Ecto neural progenitor cell (in vitro differentiated cells): ENCODE measurements around the gene SPRR1A.

Experiments
- DNase-seq: peaks from one replicate; pipeline ENCODE4 v3.0.0-alpha.2; 2018; ENCODE audit warnings: low spot score

Gene SPRR1A

GRCh38 chr1:152983743-152984142, at the start of gene SPRR1A:
Gene SPRR1A (plus strand): TSS chr1:152984081. CDS start chr1:152985231, 1,150 bp downstream.
- no peak for DNase-seq

GRCh38 chr1:152940614-152941013, 43.3 kb upstream of the SPRR1A start:
- no peak for DNase-seq

- DNase-seq: no peak
Observed at GRCh38 chr1:152941037-152941711, 42.7 kb upstream of the SPRR1A start.

- DNase-seq: no peak
Observed at GRCh38 chr1:152942161-152942560, 41.7 kb upstream of the SPRR1A start.

GRCh38 chr1:152946248-152946647, 37.6 kb upstream of the SPRR1A start:
- DNase-seq: no peak

GRCh38 chr1:152946651-152947256, 37.1 kb upstream of the SPRR1A start, which contains the start of gene SPRR5:
Gene SPRR5 (plus strand): TSS chr1:152947206. CDS start chr1:152948555, 1,349 bp downstream.
- DNase-seq: no peak

GRCh38 chr1:152951711-152952110, 32.2 kb upstream of the SPRR1A start:
- no peak for DNase-seq

GRCh38 chr1:152953761-152954160, 30.1 kb upstream of the SPRR1A start:
- DNase-seq: no peak

GRCh38 chr1:152954436-152954835, 29.4 kb upstream of the SPRR1A start:
- no peak for DNase-seq

- DNase-seq: no peak
Observed at GRCh38 chr1:152957561-152957960, 26.3 kb upstream of the SPRR1A start.

- DNase-seq: no peak
Observed at GRCh38 chr1:152959273-152959672, 24.6 kb upstream of the SPRR1A start.

- no peak for DNase-seq
Observed at GRCh38 chr1:152959801-152960451, 24.0 kb upstream of the SPRR1A start.

GRCh38 chr1:152960452-152961044, 23.3 kb upstream of the SPRR1A start:
- no peak for DNase-seq

GRCh38 chr1:152961226-152961891, 22.5 kb upstream of the SPRR1A start:
- no peak for DNase-seq

GRCh38 chr1:152962876-152963415, 20.9 kb upstream of the SPRR1A start:
- DNase-seq: no peak

GRCh38 chr1:152964536-152964935, 19.3 kb upstream of the SPRR1A start:
- no peak for DNase-seq

- DNase-seq: no peak
Observed at GRCh38 chr1:152965853-152966252, 18.0 kb upstream of the SPRR1A start.

GRCh38 chr1:152967201-152967600, 16.7 kb upstream of the SPRR1A start:
- no peak for DNase-seq

- no peak for DNase-seq
Observed at GRCh38 chr1:152968248-152968647, 15.6 kb upstream of the SPRR1A start.

GRCh38 chr1:152969036-152969435, 14.8 kb upstream of the SPRR1A start:
- no peak for DNase-seq

- no peak for DNase-seq
Observed at GRCh38 chr1:152970495-152970894, 13.4 kb upstream of the SPRR1A start, which contains the start of gene SPRR4. Gene SPRR4 (plus strand): TSS chr1:152970648. CDS start chr1:152971891, 1,243 bp downstream.
